Testis (tissue), 5 donors: ENCODE results near the gene IFNA16. TPM values are rescaled to one million over a fixed set of nuclear protein-coding genes. Genes with fewer than 3 reads are reported as not detected.
"Not testable (repeated sequence)": the region's sequence is repeated elsewhere in the genome, so short reads cannot be mapped to it uniquely, and the experiment has no call there.

Source experiments
- DNase-seq: peaks from one replicate; pipeline ENCODE4 v3.0.0-alpha.2; 2019
- H3K27ac ChIP-seq, 2 donors: fragments of 200-600 bp; sonication (generic); one replicate each; pipeline ENCODE4 v1.5.1; 2019
- H3K27me3 ChIP-seq: fragments of 200-600 bp; sonication (generic); one replicate; pipeline ENCODE4 v1.5.1; 2019
- H3K36me3 ChIP-seq: fragments of 200-600 bp; sonication (generic); one replicate; pipeline ENCODE4 v1.5.1; 2017; ENCODE audit warnings: low read depth; ENCODE audit errors: missing control alignments
- H3K4me1 ChIP-seq: fragments of 200-600 bp; sonication (generic); one replicate; pipeline ENCODE4 v1.5.1; 2019
- H3K4me3 ChIP-seq, 2 donors: fragments of 200-600 bp; sonication (generic); one replicate each; pipeline ENCODE4 v1.5.1; 2017 to 2019
- H3K9me3 ChIP-seq: fragments of 200-600 bp; sonication (generic); one replicate; pipeline ENCODE4 v1.5.1; 2017
- POLR2A ChIP-seq: fragments of 450-650 bp; IDR thresholded peaks from one replicate; pipeline ENCODE4 v1.6.1; 2017; ENCODE audit warnings: antibody characterized with exemption, mild to moderate bottlenecking, moderate library complexity
- WGBS, 2 donors: methylation state at CpG; one replicate each; pipeline ENCODE4 v1.1.5; 2018; 5-methylcytosine and 5-hydroxymethylcytosine counted together
- intact Hi-C: fragments of 100-400 bp; cut with DNase I; formaldehyde crosslinking; loops from one replicate; pipeline ENCODE4 v1.15.1; 2023; ENCODE audit warnings: low total_unique reads
- long read RNA-seq, 2 donors: transcript quantifications; one replicate each; lab custom pipeline, GENCODE V29; 2026
- polyA plus RNA-seq: library from polyadenylated mRNA; stranded (reverse); fragments of 350-450 nt; fragmentation: Illumina TruSeq; extraction: RNeasy Lipid Tissue Mini Kit (QIAGEN cat#74804); gene quantifications from one replicate; pipeline ENCODE4 v1.2.3, GENCODE V29; 2014; ENCODE audit warnings: low read depth, low replicate concordance; ENCODE audit not compliant: insufficient read depth
- total RNA-seq, 2 donors: library from RNA; depleted of rRNA; stranded (reverse); fragments of >200 nt; gene quantifications; one replicate each; pipeline ENCODE4 v1.2.3, GENCODE V29; 2016
- TF ChIP-seq, protein P1 (sequence below), 3 experiments: fragments of 450-650 bp in 2 of 3; fragments of 200-600 bp in 1 of 3; sonication (generic) in 1 of 3; IDR thresholded peaks; one replicate each; pipeline ENCODE4 v1.5.1; 2016 to 2019; ENCODE audit warnings: antibody characterized with exemption in 3 of 3, mild to moderate bottlenecking in 2 of 3, moderate library complexity in 1 of 3

The IFNA16 gene
- total RNA-seq, result not detected
- not detected for polyA plus RNA-seq
- long read RNA-seq, donor 1, result 0 reads
- long read RNA-seq, donor 2, result 0 reads

DNA sequence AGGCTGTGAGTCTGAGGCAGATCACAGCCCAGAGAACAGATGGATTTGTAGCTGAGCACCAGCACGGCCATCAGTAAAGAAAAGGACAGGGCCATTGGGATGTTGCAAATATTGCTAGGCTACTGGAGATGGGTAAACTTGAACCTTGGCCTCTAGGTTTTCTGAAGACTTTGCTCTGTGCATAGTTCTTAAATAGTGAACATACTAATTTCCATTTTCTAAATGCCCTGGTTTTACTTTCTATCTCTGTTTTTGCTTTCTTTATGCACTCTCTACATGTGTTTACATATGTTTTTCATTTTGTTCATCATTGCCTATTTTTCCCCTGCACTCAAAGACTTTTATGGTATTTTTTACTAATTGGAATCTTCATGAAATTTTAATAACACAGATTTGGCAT, at the start of gene IFNA16:
TSS of gene IFNA16 (minus strand) at position 101 of the 400 bp plus-strand sequence. CDS start at position 95, 6 bp downstream.
- H3K4me3 ChIP-seq, H3K36me3 ChIP-seq, DNase-seq, H3K27ac ChIP-seq, intact Hi-C loops, H3K4me1 ChIP-seq, H3K9me3 ChIP-seq, H3K27me3 ChIP-seq: not testable (repeated sequence)
- 85 to 91% methylated on average over 1 of the region's 1 CpG for WGBS, 2 donors

GRCh38 chr9:21265421-21266189, 48.5 kb upstream of the IFNA16 start:
- WGBS, 2 donors, result 29 to 39% methylated on average over 1 of the region's 1 CpG
- no peak for TF ChIP-seq POLR2A
- TF ChIP-seq, protein P1, sequence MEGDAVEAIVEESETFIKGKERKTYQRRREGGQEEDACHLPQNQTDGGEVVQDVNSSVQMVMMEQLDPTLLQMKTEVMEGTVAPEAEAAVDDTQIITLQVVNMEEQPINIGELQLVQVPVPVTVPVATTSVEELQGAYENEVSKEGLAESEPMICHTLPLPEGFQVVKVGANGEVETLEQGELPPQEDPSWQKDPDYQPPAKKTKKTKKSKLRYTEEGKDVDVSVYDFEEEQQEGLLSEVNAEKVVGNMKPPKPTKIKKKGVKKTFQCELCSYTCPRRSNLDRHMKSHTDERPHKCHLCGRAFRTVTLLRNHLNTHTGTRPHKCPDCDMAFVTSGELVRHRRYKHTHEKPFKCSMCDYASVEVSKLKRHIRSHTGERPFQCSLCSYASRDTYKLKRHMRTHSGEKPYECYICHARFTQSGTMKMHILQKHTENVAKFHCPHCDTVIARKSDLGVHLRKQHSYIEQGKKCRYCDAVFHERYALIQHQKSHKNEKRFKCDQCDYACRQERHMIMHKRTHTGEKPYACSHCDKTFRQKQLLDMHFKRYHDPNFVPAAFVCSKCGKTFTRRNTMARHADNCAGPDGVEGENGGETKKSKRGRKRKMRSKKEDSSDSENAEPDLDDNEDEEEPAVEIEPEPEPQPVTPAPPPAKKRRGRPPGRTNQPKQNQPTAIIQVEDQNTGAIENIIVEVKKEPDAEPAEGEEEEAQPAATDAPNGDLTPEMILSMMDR (IDR thresholded peaks at IDR 0.05), result no peak
- intact Hi-C loops, result no loop called here

DNA sequence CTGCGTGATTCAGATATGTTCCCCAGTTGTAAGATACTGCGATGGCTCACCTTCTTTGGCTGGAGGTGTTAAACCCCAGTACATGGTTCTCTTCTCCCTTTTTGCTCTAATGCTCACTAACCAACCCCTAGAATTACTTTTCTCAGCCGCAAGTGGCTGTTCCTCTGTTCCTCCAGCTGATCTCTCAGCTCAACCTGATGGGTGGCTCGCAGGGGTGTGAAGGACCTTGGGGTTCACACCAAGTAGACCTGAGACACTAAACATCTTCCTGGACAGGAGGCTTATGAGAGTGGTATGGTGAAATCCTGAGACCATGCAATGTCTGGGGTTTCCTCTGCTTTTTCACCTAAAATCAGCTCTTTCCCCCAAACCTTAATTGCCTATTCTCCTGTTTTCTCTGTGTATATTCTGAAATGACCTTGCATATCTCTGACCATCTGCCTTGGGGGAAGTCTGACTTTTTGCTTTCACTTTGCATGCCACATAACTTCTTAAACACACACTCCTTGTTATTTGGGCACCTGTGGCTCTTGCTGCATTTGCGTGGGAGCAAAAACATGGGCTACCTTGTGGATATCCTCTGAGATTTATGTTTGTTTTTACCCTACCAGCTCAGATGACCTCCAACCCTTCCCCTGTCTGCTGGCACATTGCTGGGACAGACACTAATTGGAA, 38.6 kb upstream of the IFNA16 start:
- no peak overlapping the region for H3K4me3 ChIP-seq
- no peak for DNase-seq
- intact Hi-C loops, result no loop called here
- no peaks in the 10 kb centered on the region for H3K27me3 ChIP-seq
- no peaks in the 10 kb centered on the region for H3K4me1 ChIP-seq
- TF ChIP-seq, protein P1 (IDR thresholded peaks at IDR 0.05), result no peak
- no peak for TF ChIP-seq POLR2A
- H3K36me3 ChIP-seq, result no peaks in the 10 kb centered on the region
- no peaks in the 10 kb centered on the region for H3K9me3 ChIP-seq
- no peak overlapping the region for H3K27ac ChIP-seq
- WGBS, 2 donors, result 66 to 85% methylated on average over 5 of the region's 5 CpGs

More at GRCh38 chr9:21265421-21266189, 48.5 kb upstream of the IFNA16 start:
- Histone ChIP-seq H3K27ac (no peak overlapping the region), H3K4me3 (no peak overlapping the region), H3K36me3 (no peaks in the 10 kb centered on the region), H3K4me1 (no peaks in the 10 kb centered on the region), H3K9me3 (no peaks in the 10 kb centered on the region), H3K27me3 (no peaks in the 10 kb centered on the region)
- DNase-seq, result no peak

- Histone ChIP-seq H3K36me3 (no peaks in the 10 kb centered on the region), H3K9me3 (no peaks in the 10 kb centered on the region), H3K27me3 (no peaks in the 10 kb centered on the region), H3K27ac (no peak overlapping the region), H3K4me1 (no peaks in the 10 kb centered on the region), H3K4me3 (no peak overlapping the region)
- 27 to 29% methylated on average over 3 of the region's 3 CpGs for WGBS, 2 donors
- TF ChIP-seq, protein P1 (IDR thresholded peaks at IDR 0.05), result peak in 2 of 3 experiments; percentile 25 to 43
- TF ChIP-seq POLR2A, result no peak
- intact Hi-C loops, result no loop called here
- DNase-seq, result peak; percentile 37
Observed at GRCh38 chr9:21252721-21253547, 35.8 kb upstream of the IFNA16 start.

GRCh38 chr9:21251638-21252037, 34.5 kb upstream of the IFNA16 start:
- Histone ChIP-seq H3K4me1 (no peaks in the 10 kb centered on the region), H3K27me3 (no peaks in the 10 kb centered on the region), H3K4me3 (no peak overlapping the region), H3K9me3 (no peaks in the 10 kb centered on the region), H3K36me3 (no peaks in the 10 kb centered on the region), H3K27ac (no peak overlapping the region)
- intact Hi-C loops, result no loop called here
- DNase-seq, result no peak
- 59 to 70% methylated on average over 4 of the region's 4 CpGs for WGBS, 2 donors
- TF ChIP-seq, protein P1 (IDR thresholded peaks at IDR 0.05), result no peak
- no peak for TF ChIP-seq POLR2A
